Urinary bladder (tissue), 4 donors: Measurements from ENCODE around the gene PTGDS. TPM values are rescaled to one million over a fixed set of nuclear protein-coding genes. Genes with fewer than 3 reads are reported as not detected.

Source experiments
- DNase-seq: peaks from one replicate; pipeline ENCODE4 v3.0.0-alpha.2; 2015; ENCODE audit errors: extremely low spot score
- H3K27ac ChIP-seq: one replicate; pipeline ENCODE4 v1.5.1; 2013; ENCODE audit warnings: low read depth, mild to moderate bottlenecking, moderate library complexity
- H3K36me3 ChIP-seq: one replicate; pipeline ENCODE4 v1.6.1; 2013; ENCODE audit warnings: mild to moderate bottlenecking, moderate library complexity; ENCODE audit not compliant: insufficient read depth
- H3K4me1 ChIP-seq: one replicate; pipeline ENCODE4 v1.6.1; 2013; ENCODE audit warnings: mild to moderate bottlenecking, moderate library complexity; ENCODE audit not compliant: insufficient read depth
- H3K4me3 ChIP-seq: one replicate; pipeline ENCODE4 v1.5.1; 2013; ENCODE audit warnings: low read depth, low read length
- WGBS: extraction: QIAGEN DNeasy Blood & Tissue Kit; methylation state at CpG from one replicate; pipeline ENCODE4 v1.1.7; 2013; 5-methylcytosine and 5-hydroxymethylcytosine counted together
- polyA plus RNA-seq: library from polyadenylated mRNA; stranded (reverse); fragments of 200-250 nt; gene quantifications from one replicate; pipeline ENCODE4 v1.2.3, GENCODE V29; 2013
- total RNA-seq: library from RNA; depleted of rRNA; stranded (reverse); fragments of >200 nt; gene quantifications from one replicate; pipeline ENCODE4 v1.2.3, GENCODE V29; 2014
- donor health status: healthy with polysubstance abuse.
- donor health status: healthy.

PTGDS gene
- total and polyA plus RNA-seq, 2 donors, result 3.3 to 71.8 TPM

DNA sequence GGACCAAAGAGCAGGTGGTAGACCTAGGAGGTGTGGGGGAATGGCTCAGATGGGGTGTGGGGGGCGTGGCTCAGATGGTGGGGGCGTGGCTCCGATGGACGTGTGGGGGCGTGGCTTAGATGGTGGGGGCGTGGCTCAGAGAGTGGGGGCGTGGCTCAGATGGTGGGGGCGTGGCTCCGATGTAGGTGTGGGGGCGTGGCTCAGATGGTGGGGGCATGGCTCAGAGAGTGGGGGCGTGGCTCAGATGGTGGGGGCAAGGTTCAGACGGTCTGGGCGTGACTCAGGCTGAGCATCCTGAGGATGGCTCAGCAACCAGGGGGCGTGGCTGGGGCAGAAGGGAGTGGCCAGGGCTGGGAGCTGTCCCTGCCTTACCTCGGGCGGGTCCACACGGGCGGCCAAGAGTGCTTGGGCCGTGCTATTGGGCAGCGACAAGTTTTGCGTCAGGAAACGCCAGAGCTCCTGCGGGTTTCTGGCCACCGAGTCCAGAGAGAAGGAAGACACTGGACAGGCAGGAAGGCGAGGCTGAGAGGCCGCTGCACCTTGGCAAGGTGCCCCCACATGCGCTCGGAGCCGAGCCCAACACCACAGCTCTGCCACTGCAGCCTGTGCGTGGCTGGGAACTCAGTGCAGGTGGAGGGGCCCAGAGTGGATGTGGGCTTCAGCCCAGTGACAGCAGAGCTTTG, 44.8 kb downstream of the PTGDS start:
- no peaks in the 10 kb centered on the region for H3K36me3 ChIP-seq
- no peak for DNase-seq
- no peak overlapping the region for H3K27ac ChIP-seq
- H3K4me1 ChIP-seq, result no peaks in the 10 kb centered on the region
- no peak overlapping the region for H3K4me3 ChIP-seq
- WGBS, result 61% methylated on average over 30 of the region's 30 CpGs

DNA sequence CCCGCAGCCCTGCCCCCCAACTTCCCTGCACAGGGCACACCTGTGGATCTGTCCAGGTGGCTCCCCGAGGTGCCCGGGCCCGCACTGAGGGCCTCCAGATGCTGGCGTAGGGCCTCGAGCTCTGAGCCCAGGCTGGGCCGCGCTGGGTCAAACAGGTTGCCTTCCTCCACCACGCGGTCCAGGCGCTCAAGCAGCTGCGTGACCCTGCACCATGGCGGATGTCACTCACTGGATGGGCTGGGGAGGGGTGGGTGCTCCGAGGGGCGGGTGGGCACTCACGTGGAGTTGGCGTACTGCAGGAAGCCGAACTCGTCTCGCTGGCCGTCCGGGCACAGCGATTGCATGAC, 45.3 kb downstream of the PTGDS start:
- Histone ChIP-seq H3K4me1 (no peaks in the 10 kb centered on the region), H3K27ac (no peak overlapping the region), H3K36me3 (no peaks in the 10 kb centered on the region), H3K4me3 (no peak overlapping the region)
- DNase-seq, result no peak
- 90% methylated on average over 23 of the region's 23 CpGs for WGBS

DNA sequence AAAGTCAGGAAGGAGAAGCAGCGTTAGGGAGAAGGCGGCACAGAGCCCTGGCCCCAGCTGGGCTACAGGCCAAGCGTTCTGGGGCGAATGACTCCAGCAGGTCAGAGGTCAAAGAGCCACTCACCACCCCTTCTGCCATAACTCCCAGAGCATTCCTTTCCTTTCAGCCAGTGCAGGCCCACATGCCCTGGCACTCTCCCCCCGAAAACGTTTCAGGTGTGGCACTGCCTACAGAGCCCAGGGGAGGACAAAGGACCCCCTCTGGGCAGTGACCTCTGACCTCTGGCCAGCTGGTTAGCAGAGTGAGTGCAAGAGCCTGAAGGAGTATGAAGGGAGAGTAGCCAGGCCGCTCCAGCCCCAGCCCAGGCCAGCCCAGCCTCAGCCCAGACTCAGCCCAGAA, 45.9 kb downstream of the PTGDS start:
- no peaks in the 10 kb centered on the region for H3K36me3 ChIP-seq
- no peaks in the 10 kb centered on the region for H3K4me1 ChIP-seq
- H3K27ac ChIP-seq, result no peak overlapping the region
- WGBS, result 79% methylated on average over 7 of the region's 7 CpGs
- DNase-seq, result no peak
- no peak overlapping the region for H3K4me3 ChIP-seq

DNA sequence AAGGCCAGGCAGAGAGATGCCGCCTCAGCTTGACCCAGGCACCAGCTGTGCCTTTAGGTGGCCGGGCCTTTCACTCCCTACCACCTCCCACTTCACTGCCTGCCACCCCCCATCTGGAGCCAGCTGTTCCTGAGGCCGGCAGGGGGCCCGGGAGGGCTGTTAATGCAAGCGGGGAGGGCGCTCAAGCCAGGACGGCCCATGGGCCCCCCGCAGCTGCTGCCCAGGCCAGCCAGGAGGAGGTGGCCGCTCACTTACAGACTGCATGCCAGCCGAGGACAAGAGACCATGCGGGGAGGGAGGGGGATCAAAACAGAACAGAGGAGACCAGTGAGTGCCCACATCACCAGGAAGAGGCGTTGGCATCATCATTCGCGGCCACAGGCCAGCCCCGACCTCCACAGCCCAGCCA, 46.3 kb downstream of the PTGDS start:
- H3K27ac ChIP-seq, result no peak overlapping the region
- 79% methylated on average over 15 of the region's 15 CpGs for WGBS
- no peaks in the 10 kb centered on the region for H3K36me3 ChIP-seq
- no peak overlapping the region for H3K4me3 ChIP-seq
- no peaks in the 10 kb centered on the region for H3K4me1 ChIP-seq
- DNase-seq, result no peak

DNA sequence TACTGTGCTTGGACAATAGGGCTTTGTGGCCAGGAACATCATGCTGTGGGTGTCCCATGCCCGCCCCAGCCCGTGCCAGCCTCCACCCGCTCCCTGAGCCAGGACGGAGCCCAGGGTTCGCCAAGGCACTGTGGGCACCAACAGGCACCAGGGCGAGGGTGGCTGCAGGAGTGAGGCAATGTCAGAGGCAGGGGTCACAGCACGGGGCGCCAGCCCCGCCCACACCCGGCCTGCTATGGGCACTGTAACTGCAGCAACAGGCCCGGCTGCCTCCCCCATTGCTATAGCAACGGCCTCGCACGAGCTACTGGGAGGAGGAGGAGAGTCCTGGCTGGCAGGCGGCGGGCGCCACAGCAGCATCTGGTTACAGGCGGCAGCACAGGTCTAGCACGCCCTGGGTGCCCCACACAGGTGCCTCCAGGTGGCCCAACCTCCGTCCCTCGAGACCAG, 48.2 kb downstream of the PTGDS start:
- Histone ChIP-seq H3K4me3 (no peak overlapping the region), H3K27ac (no peak overlapping the region), H3K4me1 (no peaks in the 10 kb centered on the region), H3K36me3 (no peaks in the 10 kb centered on the region)
- no peak for DNase-seq
- 81% methylated on average over 21 of the region's 21 CpGs for WGBS

DNA sequence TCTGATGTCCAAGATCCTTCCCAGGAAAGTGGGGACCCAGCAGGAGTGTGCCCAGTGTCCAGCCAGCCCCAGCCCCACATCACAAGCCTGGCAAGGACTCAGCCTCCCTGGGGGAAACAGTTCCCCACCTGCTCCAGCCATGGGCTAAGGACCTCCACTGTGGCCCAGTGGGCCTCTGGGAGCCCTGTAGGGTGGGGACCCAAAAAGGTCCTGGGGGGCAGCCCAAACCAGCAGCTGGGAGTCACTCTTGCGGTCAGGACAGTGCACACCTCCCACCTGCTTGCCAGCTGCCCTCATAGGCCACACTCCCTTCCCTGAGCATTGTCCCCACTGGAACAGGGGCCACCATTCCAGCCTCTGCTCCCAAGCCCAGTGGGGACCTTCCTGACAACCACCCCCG, 49.1 kb downstream of the PTGDS start:
- 79% methylated on average over 2 of the region's 2 CpGs for WGBS
- Histone ChIP-seq H3K27ac (no peak overlapping the region), H3K4me1 (no peaks in the 10 kb centered on the region), H3K36me3 (no peaks in the 10 kb centered on the region), H3K4me3 (no peak overlapping the region)
- DNase-seq, result no peak

DNA sequence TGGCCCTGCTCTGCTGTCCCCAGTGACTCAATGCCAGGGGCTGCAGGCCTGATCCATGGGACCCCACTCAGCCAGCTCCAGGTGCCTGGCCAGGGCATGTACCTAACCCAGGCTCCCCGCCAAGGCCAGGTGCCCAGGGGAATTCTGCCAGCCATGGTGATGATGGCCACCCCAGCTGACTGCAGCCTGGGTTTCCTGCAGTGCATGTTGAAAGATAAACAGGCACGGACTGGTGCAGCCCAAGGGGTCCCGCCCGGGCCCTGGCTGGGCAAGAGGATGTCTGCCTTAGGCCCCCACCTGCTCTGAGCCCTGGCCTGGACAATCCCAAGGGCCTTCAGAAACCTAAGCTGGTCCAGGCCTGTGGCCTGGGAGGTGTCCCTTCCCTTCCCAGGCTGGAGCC, 49.5 kb downstream of the PTGDS start:
- H3K4me3 ChIP-seq, result no peak overlapping the region
- DNase-seq, result no peak
- H3K36me3 ChIP-seq, result no peaks in the 10 kb centered on the region
- no peaks in the 10 kb centered on the region for H3K4me1 ChIP-seq
- no peak overlapping the region for H3K27ac ChIP-seq
- WGBS, result 85% methylated on average over 4 of the region's 4 CpGs

DNA sequence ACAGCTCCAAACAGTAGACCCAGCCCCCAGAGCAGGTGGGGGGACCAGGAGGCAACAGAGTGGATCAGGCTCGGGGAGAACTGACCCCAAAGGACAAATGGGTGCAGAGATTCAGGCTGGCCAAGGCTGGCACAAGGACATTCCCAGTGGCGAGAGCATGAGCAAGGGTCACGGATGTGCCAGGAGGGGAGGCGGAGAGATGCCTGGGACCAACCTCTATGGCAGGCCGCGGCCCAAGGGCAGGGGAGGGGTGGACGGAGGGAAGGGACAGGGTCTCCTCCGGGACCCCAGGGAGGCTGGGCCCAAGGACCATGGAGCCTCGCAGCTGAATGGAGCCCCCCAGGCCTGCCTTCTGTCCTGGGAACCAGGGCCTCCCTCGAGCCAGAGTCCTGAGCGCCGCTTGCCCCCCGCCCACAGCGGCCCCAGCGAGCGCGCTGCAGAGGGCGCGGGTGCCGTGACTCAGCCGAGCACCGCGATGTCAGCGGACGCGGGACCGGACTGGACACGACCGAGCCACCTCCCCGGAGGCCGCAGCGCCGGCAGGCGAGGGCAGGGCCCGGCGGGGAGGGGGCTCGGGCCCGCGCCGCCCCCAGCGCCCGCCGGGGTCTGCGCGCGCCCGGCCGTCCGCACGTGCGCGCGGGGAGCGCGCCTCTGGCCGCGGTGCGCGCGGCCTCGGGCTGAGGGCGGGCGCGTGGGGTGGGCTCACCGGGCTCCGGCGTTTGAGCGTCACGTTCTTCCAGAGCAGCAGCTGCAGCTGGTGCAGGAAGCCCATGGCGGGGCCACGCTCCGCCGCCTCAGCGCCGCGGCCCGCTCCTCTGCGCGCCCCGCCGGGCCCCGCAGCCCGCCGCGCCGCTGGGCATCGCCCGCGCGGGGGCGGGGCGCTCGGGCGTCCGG, 50.3 kb downstream of the PTGDS start, which contains the start of gene ABCA2:
Gene ABCA2, minus strand, starts transcription at position 869 of the 894 bp plus-strand sequence. Its CDS starts 97 bp downstream, at position 772.
- Histone ChIP-seq H3K4me3 (peak within 1 kb of the TSS; percentile 64), H3K36me3 (no peaks in the 10 kb centered on the region), H3K27ac (peak within 1 kb of the TSS; percentile 34), H3K4me1 (no peaks in the 10 kb centered on the region)
- 4% methylated on average over 95 of the region's 95 CpGs for WGBS
- DNase-seq, result no peak

DNA sequence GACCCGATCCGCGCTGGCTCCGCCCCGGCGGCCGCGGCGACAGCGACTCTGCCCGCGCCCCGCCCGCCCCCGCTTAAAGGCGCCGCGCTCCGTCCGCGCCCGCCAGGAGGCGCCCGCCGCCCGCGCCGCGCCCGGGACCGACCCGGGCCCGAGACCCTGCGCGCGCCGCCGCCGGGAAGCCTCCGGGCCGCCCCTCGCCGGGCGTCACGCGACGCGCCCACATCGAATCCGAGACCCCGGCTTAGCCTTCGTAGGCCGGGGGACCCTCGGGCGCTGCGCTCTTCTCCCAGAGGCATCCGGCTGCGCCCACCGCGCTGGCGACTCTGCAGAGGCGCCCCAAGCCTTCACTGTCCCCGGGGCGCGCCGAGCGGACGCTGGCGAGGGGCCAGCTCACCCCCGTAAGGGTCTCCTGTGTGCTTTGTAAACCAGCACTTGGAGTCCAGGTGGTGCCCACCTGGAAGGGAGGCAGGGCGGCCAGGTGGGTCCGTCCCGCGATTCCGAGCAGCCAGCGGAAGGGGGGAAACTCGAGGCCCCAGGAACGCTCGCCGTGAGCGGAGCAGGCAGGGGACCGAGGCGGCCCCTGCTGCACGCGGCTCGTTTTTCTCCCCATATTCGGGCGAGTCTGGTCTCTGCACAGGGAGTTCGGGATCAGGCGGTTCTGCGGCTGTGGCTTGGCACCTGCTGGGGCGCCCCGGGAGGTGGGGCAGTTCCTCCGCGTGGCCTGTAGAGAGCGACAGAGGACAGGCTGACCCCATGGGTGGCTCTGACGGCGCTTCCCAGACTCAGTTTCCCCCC, 51.2 kb downstream of the PTGDS start:
- peak overlapping the region; percentile 64 for H3K4me3 ChIP-seq
- H3K4me1 ChIP-seq, result no peaks in the 10 kb centered on the region
- DNase-seq, result no peak
- no peaks in the 10 kb centered on the region for H3K36me3 ChIP-seq
- under 1% methylated on average over 98 of the region's 98 CpGs for WGBS
- no peak overlapping the region for H3K27ac ChIP-seq

DNA sequence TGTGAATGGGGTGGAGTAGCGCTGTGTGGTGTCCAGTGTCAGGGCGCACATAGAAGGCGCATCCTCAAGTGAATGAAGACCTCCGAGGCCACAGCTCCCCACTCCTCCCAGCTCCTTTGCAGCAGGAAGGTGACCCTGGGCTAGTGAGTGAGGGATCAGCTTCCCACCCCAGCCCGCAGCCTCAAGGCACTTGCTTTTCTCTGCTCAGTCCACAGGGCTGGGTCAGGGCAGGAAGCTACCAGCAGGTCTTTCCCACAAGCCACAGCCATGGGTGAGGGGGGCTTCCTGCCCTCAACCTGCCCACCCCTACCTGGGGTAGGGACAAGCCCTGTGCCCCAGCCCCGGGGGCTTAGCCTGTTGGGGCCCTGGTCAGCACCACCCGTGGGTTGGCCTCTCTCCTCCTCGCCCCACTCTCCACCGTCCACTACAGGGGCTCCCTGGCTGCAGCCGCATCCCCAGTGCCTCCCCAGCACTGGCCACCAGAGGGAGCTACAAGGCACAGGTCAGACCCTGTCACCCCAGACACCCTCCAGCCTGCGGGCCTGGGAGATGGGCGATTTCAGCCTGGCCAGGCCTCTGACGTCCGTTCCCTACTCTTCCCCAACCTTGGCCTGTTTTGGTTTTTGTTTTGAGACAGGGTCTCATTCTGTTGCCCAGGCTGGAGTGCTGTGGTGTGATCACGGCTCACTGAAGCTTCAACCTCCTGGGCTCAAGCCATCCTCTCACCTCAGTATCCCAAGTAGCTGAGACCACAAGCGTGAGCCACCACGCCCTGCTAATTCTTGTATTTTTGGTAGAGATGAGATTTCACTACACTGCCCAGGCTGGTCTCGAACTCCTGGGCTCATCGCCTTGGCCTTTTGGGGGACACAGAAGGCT, 52.0 kb downstream of the PTGDS start:
- 34% methylated on average over 19 of the region's 19 CpGs for WGBS
- DNase-seq, result no peak
- H3K4me1 ChIP-seq, result no peaks in the 10 kb centered on the region
- H3K4me3 ChIP-seq, result peak overlapping the region; percentile 64
- no peaks in the 10 kb centered on the region for H3K36me3 ChIP-seq
- H3K27ac ChIP-seq, result no peak overlapping the region

DNA sequence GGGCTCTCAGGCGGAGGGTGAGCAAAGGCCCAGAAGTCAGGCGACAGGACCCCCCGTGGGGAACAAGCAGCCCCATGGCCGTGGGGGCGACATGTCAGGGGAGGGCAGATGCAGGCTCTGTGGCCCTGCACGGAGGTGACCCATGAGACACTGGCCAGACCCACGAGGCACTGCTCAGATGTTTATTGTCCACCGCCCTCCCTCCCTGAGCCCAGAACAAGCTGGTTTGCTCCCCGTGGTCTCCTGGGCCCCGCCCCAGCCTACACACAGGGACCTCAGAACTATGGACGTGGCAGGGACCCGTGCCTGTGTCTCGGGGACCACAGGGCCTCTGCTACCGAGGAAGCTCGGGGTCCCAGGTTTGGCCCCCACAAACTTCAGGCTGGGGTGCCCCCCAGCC, 52.7 kb downstream of the PTGDS start:
- H3K27ac ChIP-seq, result no peak overlapping the region
- no peak overlapping the region for H3K4me3 ChIP-seq
- no peaks in the 10 kb centered on the region for H3K4me1 ChIP-seq
- DNase-seq, result no peak
- no peaks in the 10 kb centered on the region for H3K36me3 ChIP-seq
- WGBS, result 74% methylated on average over 15 of the region's 15 CpGs

DNA sequence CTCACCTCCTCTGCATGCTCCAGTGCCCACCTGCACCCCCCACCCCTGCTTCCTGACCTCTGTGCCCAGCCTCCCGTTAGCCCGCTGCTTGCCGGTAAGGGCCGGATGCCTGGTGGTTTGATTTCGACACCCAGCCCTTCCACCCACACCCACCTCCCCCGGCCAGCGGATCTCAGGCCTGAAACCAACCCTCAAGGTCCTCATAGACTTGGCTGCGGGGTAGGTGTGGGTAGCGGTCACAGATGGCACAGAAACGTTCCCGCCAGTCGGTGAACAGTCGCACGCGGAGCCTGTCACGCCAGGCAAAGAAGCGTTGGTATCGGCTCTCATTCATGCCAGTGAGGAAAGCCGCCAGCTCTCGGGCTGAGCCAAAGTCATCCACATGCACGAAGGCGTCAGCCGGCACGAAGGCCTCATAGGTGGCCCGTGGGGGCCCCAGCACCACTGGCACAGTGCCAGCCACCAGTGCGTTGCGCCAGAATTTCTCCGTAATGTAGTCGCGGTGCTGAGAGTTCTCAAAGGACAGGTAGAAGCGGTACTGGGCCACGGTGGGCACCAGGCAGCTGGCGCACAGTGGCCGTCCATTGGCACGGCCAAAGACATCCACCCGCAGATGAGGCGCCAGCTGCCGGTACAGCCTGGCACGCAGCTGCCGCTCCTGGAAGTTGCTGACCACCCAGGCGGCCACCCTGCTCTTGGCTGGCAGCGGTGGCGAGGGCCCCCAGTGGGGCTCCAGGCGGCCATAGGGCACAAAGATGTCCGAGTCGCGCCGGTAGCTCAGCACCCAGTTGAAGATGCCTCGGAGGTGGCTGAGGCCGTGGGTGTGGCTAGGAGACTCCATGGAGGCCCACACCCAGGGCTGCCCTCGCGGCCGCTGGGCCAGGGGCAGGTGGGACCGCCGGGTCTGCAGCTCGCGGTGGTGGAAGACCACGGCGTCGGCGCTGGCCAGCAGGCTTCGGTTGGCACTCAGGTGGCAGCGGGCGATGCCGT, 53.5 kb downstream of the PTGDS start:
- Histone ChIP-seq H3K27ac (no peak overlapping the region), H3K4me3 (no peak overlapping the region), H3K36me3 (no peaks in the 10 kb centered on the region), H3K4me1 (no peaks in the 10 kb centered on the region)
- no peak for DNase-seq
- WGBS, result 85% methylated on average over 65 of the region's 65 CpGs
